Measurements from ENCODE around the gene ZNF438. TPM values are rescaled to one million over a fixed set of nuclear protein-coding genes. Genes with fewer than 3 reads are reported as not detected.

The ZNF438 gene
- total RNA-seq, 2 donors from 2014 or later = 2.7 to 4.3 TPM

DNA sequence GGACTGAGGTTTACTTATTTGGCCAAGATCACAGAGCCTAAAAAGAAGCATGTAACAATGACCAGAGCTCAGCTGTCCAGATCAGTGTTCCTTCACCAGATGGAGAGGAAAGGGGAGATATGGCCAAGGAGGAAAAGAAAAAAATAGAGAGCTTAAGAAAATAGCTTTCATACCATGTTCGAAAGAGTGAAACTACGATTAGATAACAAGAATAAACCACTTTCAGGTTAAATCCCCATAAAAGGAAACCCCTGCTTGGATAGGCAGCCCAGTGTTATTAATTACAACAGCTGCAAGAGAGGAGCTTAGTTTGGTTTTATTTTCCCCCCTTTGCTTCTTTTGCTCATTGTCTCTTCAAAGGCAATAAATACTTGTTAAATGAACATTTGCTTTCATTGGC, 160.8 kb downstream of the ZNF438 start:
- Histone ChIP-seq H3K9ac (ENCODE audit: low read depth in 2 of 2, low read length in 2 of 2) (no peak overlapping the region), H3K9me3 (no peaks in the 10 kb centered on the region), H3K27me3 (no peaks in the 10 kb centered on the region), H3K4me3 (no peak overlapping the region), H3K4me1 (no peaks in the 10 kb centered on the region), H3K27ac (no peak overlapping the region), H3K36me3 (no peaks in the 10 kb centered on the region)
- intact Hi-C loops (cut with DNase I) = no loop called here
- no peak for TF ChIP-seq CTCF (IDR thresholded peaks at IDR 0.05)
- DNase-seq = no peak

DNA sequence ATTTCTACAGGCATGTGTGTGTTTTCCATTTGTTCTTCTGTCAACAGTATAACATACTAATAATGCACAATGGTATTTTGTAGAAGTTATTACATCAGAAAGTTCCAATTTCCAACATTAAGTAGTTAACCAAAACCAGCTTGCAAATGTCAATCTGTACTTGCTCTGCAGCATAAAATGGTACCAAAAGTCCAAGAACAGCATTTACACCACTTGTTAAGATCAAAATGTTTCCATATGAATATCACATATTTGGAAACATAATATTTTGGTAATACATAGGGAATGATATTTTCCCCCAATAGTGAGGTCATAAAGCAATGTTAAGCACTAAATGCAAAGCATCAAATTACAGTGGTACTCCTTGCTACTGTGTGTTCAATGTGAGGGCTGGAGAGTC, 162.1 kb downstream of the ZNF438 start:
- intact Hi-C loops (cut with DNase I) = no loop called here
- Histone ChIP-seq H3K27ac (no peak overlapping the region), H3K9me3 (no peaks in the 10 kb centered on the region), H3K27me3 (no peaks in the 10 kb centered on the region), H3K36me3 (no peaks in the 10 kb centered on the region), H3K4me1 (no peaks in the 10 kb centered on the region), H3K9ac (ENCODE audit: low read depth in 2 of 2, low read length in 2 of 2) (no peak overlapping the region), H3K4me3 (no peak overlapping the region)
- TF ChIP-seq CTCF (IDR thresholded peaks at IDR 0.05) = no peak
- no peak for DNase-seq

DNA sequence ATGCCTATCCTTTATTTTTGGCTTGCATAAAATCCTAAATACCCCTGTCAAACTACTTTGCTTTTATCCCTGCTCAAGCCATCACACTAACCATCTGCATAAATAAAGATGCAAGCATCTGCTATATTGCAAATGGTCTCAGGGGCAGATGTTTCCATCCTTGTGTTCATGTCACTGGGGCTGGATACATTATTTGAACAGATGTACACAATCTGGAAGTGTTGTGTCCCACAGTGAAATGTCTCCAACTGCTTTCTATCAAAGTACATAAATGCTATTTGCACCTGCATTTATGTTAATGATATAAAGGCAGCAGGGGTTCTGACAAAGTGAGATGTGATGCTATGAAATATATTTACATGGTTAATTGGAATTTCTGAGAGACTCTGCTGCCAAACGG, 163.1 kb downstream of the ZNF438 start:
- Histone ChIP-seq H3K27ac (no peak overlapping the region), H3K27me3 (no peaks in the 10 kb centered on the region), H3K36me3 (no peaks in the 10 kb centered on the region), H3K4me1 (no peaks in the 10 kb centered on the region), H3K9me3 (no peaks in the 10 kb centered on the region), H3K9ac (ENCODE audit: low read depth in 2 of 2, low read length in 2 of 2) (no peak overlapping the region), H3K4me3 (no peak overlapping the region)
- no peak for TF ChIP-seq CTCF (IDR thresholded peaks at IDR 0.05)
- no peak for DNase-seq
- intact Hi-C loops (cut with DNase I) = no loop called here

- H3K27me3 ChIP-seq = no peaks in the 10 kb centered on the region
- no peaks in the 10 kb centered on the region for H3K36me3 ChIP-seq
- H3K27ac ChIP-seq = no peak overlapping the region
- H3K4me3 ChIP-seq = no peak overlapping the region
- no peak for DNase-seq
- no peaks in the 10 kb centered on the region for H3K9me3 ChIP-seq
- no peak overlapping the region for H3K9ac ChIP-seq (ENCODE audit: low read depth in 2 of 2, low read length in 2 of 2)
- intact Hi-C loops (cut with DNase I) = no loop called here
- no peak for TF ChIP-seq CTCF (IDR thresholded peaks at IDR 0.05)
- H3K4me1 ChIP-seq = no peaks in the 10 kb centered on the region
Measured at GRCh38 chr10:30866896-30867295, 164.8 kb downstream of the ZNF438 start.

DNA sequence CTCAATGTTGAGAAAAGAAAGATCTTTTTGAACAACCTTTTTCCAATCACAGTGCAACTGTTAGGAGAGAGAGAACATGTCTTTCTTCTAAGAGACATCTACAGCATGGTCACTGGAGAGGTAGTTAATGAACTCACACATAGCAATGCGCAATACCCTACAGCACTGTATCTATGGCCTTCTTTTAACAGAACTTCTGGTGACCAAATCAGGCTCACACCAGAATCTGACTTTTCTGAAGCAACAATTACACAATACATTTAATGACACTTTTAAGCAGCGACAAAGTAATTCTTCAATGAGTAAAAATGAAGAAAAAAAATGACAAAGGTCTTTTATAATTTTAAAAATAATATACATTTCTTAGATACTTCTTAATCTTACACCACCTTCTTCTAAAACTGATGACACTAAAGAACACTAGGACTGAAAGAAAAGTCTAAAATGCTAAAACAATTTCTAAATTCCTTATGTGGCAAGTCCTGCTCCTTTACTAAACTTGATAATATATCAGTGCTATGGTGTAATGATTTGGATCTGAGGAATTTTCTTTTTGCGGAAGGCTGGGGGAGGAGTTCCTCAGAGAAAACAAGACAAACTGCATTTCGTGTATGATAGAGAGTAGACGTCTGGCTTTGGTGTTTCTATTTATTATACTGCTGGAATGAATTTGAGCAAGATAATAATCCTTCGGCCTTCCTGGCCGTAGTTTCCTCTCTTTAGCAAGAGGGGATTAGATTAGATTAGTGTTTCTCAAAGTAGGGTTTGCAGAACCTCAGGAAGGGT, 166.3 kb downstream of the ZNF438 start:
- intact Hi-C loops (cut with DNase I) = no loop called here
- Histone ChIP-seq H3K9me3 (no peaks in the 10 kb centered on the region), H3K27ac (no peak overlapping the region), H3K4me3 (no peak overlapping the region), H3K4me1 (no peaks in the 10 kb centered on the region), H3K36me3 (no peaks in the 10 kb centered on the region), H3K27me3 (no peaks in the 10 kb centered on the region), H3K9ac (ENCODE audit: low read depth in 2 of 2, low read length in 2 of 2) (no peak overlapping the region)
- no peak for TF ChIP-seq CTCF (IDR thresholded peaks at IDR 0.05)
- DNase-seq = no peak
